Measurements from ENCODE around the gene CEP78.

The CEP78 gene

GRCh38 chr9:78234810-78235209 is 1.1 kb upstream of the CEP78 start:
- peaks cover 45% of the 10 kb centered on the region for H3K79me2 ChIP-seq (ENCODE audit: insufficient read depth, low read length)
- H3F3A ChIP-seq (ENCODE audit: low read depth), result no peaks in the 10 kb centered on the region
- TF ChIP-seq CTCF (conservative IDR thresholded peaks at IDR 0.05; ENCODE audit: low read length) (no peak), EZH2phosphoT487 (IDR thresholded peaks at IDR 0.05; ENCODE audit: borderline replicate concordance) (no peak)
- peaks cover 3% of the 10 kb centered on the region for H4K20me1 ChIP-seq (ENCODE audit: insufficient read depth, low read length, poor library complexity, severe bottlenecking)
- H3K9ac ChIP-seq (ENCODE audit: low read depth, low read length, poor library complexity, severe bottlenecking), result peak overlapping the region; percentile 75
- H2AFZ ChIP-seq (ENCODE audit: low read length), result no peak overlapping the region
- H3K4me2 ChIP-seq (ENCODE audit: low read depth, low read length, poor library complexity, severe bottlenecking), result peak overlapping the region; percentile 77
- H3K9me3 ChIP-seq (ENCODE audit: insufficient read depth, low read depth, low read length), result no peaks in the 10 kb centered on the region
- peaks cover 39% of the 10 kb centered on the region for H3K4me1 ChIP-seq (ENCODE audit: insufficient read depth, low read length, poor library complexity, severe bottlenecking)
- H3K9me2 ChIP-seq (replicated peaks; ENCODE audit: low read depth, low read length), result no peaks in the 10 kb centered on the region
- no peaks in the 10 kb centered on the region for H3K27me3 ChIP-seq (ENCODE audit: insufficient read depth, low read length, poor library complexity, severe bottlenecking)
- H3K4me3 ChIP-seq (ENCODE audit: low read length, poor library complexity, severe bottlenecking), result peak overlapping the region; percentile 72
- no peaks in the 10 kb centered on the region for H3K36me3 ChIP-seq (ENCODE audit: insufficient read depth, low read length)

DNA sequence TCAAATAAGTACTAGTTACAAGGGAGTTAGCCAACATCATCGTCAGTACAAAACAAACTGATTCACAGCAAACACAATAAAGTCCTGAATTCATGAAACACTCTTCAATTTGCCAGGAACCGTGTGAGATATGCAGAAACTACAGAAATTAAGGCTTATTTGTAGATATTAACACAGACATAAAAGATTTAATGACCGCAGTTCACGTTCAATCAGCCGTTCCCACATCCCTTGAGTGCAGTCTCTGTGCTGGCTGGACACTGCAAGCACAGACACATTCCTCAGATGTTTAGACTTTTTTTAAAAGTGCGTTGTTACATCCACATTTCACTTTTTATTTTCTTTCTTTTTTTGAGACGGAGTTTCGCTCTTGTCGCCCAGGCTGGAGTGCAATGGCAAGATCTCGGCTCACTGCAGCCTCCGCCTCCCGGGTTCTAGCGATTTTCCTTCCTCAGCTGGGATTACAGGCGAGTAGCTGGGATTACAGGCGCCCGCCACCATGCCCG is 566 bp upstream of the CEP78 start:
- H4K20me1 ChIP-seq (ENCODE audit: insufficient read depth, low read length, poor library complexity, severe bottlenecking), result peaks cover 3% of the 10 kb centered on the region
- peaks cover 50% of the 10 kb centered on the region for H3K79me2 ChIP-seq (ENCODE audit: insufficient read depth, low read length)
- H3K9me2 ChIP-seq (replicated peaks; ENCODE audit: low read depth, low read length), result no peaks in the 10 kb centered on the region
- H3K9me3 ChIP-seq (ENCODE audit: insufficient read depth, low read depth, low read length), result no peaks in the 10 kb centered on the region
- peak overlapping the region; percentile 77 for H3K4me2 ChIP-seq (ENCODE audit: low read depth, low read length, poor library complexity, severe bottlenecking)
- H3K27me3 ChIP-seq (ENCODE audit: insufficient read depth, low read length, poor library complexity, severe bottlenecking), result no peaks in the 10 kb centered on the region
- H3K4me1 ChIP-seq (ENCODE audit: insufficient read depth, low read length, poor library complexity, severe bottlenecking), result peaks cover 43% of the 10 kb centered on the region
- peak overlapping the region; percentile 72 for H3K4me3 ChIP-seq (ENCODE audit: low read length, poor library complexity, severe bottlenecking)
- no peaks in the 10 kb centered on the region for H3F3A ChIP-seq (ENCODE audit: low read depth)
- 0 out of 2 replicates have a peak, but pooled peaks cover 2% of the 10 kb centered on the region for H3K36me3 ChIP-seq (ENCODE audit: insufficient read depth, low read length)
- TF ChIP-seq EZH2phosphoT487 (IDR thresholded peaks at IDR 0.05; ENCODE audit: borderline replicate concordance) (no peak), CTCF (conservative IDR thresholded peaks at IDR 0.05; ENCODE audit: low read length) (no peak)
- peak overlapping the region; percentile 89 for H2AFZ ChIP-seq (ENCODE audit: low read length)
- H3K9ac ChIP-seq (ENCODE audit: low read depth, low read length, poor library complexity, severe bottlenecking), result peak overlapping the region; percentile 75

- TF ChIP-seq CTCF (conservative IDR thresholded peaks at IDR 0.05; ENCODE audit: low read length), result no peak
- TF ChIP-seq EZH2phosphoT487 (IDR thresholded peaks at IDR 0.05; ENCODE audit: borderline replicate concordance), result no peak
- Histone ChIP-seq H3K9ac (ENCODE audit: low read depth, low read length, poor library complexity, severe bottlenecking) (peak overlapping the region; percentile 75), H3F3A (ENCODE audit: low read depth) (no peaks in the 10 kb centered on the region), H3K4me3 (ENCODE audit: low read length, poor library complexity, severe bottlenecking) (peak overlapping the region; percentile 72), H3K4me1 (ENCODE audit: insufficient read depth, low read length, poor library complexity, severe bottlenecking) (peaks cover 52% of the 10 kb centered on the region), H4K20me1 (ENCODE audit: insufficient read depth, low read length, poor library complexity, severe bottlenecking) (peaks cover 3% of the 10 kb centered on the region), H3K79me2 (ENCODE audit: insufficient read depth, low read length) (peaks cover 55% of the 10 kb centered on the region), H3K9me2 (replicated peaks; ENCODE audit: low read depth, low read length) (no peaks in the 10 kb centered on the region), H2AFZ (ENCODE audit: low read length) (peak overlapping the region; percentile 89), H3K27me3 (ENCODE audit: insufficient read depth, low read length, poor library complexity, severe bottlenecking) (no peaks in the 10 kb centered on the region), H3K4me2 (ENCODE audit: low read depth, low read length, poor library complexity, severe bottlenecking) (peak overlapping the region; percentile 86), H3K36me3 (ENCODE audit: insufficient read depth, low read length) (0 out of 2 replicates have a peak, but pooled peaks cover 3% of the 10 kb centered on the region), H3K9me3 (ENCODE audit: insufficient read depth, low read depth, low read length) (no peaks in the 10 kb centered on the region)
Measured at GRCh38 chr9:78236551-78236910, 656 bp downstream of the CEP78 start.

Measured in Loucy (cell line).